GM21528 (cell line): ENCODE measurements around the gene TTYH3.

Experiments used
- ATAC-seq: cut with Tn5 transposase; IDR thresholded peaks from one replicate; pipeline ENCODE4 v1.9.1; 2021; ENCODE audit warnings: mild to moderate bottlenecking, moderate library complexity; ENCODE audit not compliant: unreplicated experiment, low FRiP score

The TTYH3 gene

DNA sequence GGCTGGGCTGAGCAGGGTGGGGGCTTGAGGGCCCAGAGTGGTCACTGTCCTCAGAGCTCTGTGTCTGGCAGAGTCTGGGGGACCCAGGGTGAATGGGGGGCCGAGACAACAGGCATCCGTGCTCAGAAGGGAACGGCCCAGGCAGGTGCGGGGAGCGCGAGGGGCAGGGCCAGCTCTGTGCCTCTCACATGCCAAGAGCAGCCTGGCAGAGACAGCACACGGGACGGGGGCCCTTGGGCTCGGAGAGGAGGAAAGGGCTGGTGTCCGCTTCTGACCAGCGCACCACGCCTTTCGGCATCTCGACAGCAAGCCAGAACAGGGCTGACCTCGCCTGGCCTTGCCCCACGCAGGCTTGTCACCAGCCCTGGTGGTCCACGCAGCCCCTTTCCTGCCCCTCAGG, 69.6 kb downstream of the TTYH3 start:
- ATAC-seq = no peak

DNA sequence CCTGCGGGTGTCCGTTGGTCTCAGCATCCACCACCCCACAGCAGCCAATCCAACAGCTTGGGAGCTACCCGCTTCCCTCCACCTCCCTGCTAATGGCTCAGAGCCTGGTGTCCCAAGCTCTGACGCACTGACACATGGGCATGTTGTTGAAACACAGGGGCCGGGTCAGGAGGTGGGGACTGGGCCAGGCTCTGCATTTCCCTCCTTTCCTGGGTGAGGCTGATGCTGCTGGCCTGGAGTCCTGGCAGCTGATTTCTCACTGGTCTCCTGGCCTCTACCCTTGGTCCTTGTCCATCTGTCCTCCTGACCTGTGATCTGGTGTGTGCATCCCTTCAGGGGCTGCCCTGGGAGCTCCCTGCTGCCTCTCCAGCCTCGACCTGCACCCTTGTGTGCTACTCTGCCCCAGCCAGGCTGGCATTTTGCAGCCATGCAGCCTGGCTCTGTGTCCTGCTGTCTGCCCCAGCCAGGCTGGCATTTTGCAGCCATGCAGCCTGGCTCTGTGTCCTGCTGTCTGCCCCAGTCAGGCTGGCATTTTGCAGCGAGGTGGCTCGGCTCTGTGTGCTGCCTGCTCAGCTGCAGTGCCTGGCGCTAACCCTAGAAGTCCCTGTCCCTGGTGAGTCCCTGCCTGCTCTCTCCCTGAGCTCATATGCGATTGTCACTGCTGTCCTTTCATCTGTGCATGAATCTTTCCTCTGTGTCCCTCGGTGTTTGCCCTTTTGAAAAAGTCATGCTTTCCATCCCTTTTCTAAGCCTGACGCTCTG, 70.2 kb downstream of the TTYH3 start:
- no peak for ATAC-seq

DNA sequence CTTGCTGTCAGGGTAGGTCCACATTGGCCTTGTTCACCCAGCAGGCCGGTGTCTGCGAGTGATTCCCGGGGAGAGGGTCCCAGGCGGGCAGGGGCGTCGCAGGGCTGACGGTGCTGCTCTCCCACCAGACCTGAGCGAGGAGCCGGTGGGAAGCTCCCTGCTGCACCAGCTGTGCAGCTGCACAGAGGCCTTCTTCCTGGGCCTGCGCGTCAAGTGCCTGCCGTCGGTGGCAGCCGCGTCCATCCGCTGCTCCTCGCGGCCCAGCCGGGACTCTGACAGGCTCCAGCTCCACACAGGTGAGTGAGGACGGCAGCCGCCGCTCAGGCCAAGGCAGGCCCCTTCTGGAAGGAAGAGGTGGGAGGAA, 70.8 kb downstream of the TTYH3 start:
- no peak for ATAC-seq

DNA sequence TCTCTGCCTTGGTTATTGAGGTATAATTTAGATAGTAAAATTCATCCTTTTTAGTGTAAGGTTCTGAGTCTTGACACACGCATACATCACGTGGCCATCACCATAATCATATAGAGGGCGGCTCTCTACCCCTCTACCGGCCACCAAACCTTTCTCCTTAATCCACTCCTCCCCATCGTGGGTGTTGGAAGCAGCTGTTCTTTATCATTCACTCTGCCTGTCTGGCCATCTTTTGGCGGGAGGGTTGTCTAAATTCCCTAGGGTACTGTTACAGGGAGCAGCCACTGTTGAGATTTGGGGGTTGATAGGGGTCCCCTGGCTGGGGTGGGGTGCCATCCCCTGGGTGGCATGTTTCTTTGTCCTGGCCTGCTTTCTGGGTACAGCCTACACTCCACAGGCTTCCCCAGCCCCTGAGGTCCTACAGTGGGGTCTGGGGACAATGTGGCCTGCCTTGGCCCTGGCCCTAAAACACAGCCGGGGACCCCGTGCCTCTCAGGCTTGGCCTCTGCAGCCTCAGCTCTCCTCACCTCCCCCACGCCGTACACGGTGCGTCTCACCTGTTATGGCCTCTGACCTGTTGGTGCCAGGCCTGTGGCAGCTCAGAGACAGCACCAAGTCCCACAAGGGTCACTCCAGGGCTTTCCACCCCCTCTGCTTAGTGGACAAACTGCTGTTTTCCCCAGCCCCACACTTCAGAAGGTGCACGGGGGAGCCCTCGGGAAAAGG, 73.7 kb downstream of the TTYH3 start:
- no peak for ATAC-seq

DNA sequence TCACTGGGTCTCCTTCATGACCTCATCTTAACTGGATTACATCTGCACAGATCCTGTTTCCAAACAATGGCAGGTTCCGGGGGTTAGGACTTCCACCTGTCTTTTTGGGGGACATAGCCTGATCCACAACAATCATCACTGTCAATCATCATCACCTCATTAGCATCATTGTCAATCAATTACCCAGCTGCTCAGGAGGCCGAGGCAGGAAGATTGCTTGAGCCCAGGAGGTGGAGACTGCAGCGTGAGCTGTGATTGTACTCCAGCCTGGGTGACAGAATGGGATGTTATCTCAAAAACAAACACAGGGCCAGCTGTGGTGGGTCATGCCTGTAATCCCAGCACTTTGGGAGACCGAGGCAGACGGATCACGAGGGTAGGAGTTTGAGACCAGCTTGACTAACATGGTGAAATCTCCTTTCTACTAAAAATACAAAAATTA, 74.9 kb downstream of the TTYH3 start:
- no peak for ATAC-seq

DNA sequence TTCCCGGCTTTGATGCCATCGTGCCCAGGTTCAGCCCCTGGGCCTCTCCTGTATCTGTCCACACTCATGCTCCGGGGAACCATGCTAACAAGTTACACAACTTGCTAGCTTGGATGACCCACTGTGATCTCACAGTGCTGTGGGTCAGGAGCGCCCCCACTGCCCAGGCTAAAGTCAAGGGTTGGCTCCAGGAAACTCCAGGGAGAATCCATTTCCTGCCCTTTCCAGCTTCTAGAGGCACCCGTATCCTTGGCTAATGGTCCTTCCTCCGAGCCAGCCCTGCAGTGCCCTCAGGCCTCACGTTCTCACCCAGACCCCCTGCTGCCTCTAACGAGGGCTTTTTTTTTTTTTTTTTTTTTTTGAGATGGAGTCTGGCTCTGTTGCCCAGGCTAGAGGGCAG, 75.7 kb downstream of the TTYH3 start:
- ATAC-seq = no peak

DNA sequence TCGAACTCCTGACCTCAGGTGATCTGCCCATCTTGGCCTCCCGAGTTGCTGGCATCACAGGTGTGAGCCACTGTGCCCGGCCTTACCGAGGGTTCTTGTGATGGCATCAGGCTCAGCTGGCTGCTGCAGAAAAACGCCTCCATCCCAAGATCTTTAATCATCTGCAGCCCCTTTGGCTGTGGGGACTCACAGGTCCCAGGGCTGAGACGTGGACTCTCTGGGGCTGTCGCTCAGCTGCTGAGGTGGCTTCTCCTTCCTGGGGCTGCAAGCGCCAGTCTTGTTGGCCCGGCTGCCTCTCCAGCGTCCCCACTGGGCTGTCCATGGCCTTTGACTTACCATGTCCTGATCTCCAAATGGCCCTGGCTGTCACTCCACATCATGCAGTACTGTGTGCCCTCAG, 76.3 kb downstream of the TTYH3 start:
- ATAC-seq = no peak

DNA sequence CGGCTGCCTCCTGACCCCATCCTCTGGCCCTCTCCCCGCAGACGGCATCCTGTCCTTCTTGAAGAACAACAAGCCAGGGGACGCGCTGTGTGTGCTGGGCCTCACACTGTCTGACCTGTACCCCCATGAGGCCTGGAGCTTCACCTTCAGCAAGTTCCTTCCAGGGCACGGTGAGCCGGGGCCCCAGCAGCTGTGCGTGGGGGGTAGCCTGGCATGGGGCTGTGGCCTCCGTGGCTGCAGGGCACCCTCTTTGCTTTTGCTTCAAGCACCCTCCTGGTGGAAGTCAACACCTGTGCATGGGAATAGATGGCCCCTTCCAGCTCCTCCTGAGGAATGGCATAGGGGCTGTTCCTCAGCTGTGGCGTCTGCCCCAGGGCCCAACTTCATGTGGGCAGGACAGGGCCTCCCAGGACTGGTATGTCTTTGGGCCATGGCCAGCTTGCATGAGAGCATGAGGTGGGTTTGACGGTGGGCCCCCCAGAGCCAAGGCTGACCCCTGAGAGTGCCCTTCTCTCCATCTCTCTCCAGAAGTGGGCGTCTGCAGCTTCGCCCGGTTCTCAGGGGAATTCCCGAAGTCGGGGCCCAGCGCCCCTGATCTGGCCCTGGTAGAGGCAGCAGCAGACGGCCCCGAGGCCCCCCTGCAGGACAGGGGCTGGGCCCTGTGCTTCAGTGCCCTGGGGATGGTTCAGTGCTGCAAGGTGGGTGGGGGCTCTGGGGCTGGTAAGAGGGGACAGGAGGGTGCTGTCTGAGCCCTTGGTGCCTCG, 76.9 kb downstream of the TTYH3 start:
- ATAC-seq = no peak

DNA sequence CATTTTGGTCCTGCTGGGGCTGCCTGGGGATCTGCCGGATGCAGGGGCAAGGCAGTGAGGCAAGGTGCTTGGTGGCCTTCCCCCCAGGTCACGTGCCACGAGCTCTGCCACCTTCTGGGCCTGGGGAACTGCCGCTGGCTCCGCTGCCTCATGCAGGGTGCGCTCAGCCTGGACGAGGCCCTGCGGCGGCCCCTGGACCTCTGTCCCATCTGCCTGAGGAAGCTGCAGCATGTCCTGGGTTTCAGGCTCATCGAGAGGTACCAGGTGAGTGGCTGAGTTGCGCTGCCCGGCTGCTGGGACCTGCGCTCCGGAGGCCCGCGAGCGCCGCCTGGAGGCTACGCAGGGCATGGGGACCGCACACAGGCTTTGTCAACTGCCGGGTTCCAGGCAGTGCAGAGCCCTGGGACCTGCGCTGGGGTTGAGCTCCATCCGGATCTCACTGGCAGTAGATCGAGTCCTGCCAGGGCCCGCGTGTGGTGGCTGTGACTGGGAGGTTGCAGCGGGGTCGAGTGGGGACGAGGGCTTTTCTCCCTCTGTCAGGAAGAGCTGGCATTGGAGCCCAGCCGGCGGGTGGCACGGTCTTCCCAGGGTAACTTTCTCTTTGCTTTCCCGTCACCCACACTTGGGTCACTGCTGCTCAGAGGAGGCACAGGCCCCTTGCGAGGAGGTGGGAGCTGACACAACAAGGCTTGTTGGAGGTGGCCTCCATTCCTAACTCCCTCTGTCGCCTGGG, 77.9 kb downstream of the TTYH3 start:
- ATAC-seq = peak; percentile 78

DNA sequence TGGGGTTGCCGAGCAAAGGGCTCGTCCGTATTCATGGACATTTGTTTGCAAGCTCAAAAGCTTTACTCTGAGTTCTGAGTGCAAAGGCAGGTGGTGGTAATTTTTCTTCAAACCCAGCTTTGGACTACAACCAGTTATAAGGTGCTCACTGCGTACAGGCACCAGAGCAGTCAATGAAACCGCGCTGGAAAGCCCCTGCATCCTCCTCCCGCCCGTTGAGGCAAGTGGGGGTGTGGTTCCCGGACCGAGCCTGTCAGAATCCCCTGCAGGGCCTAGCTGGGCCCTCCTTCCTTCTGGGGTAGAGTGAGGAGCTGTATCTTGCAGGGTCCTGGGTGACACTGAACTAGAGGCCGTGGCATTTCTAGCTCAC, 78.5 kb downstream of the TTYH3 start:
- ATAC-seq = peak; percentile 46

DNA sequence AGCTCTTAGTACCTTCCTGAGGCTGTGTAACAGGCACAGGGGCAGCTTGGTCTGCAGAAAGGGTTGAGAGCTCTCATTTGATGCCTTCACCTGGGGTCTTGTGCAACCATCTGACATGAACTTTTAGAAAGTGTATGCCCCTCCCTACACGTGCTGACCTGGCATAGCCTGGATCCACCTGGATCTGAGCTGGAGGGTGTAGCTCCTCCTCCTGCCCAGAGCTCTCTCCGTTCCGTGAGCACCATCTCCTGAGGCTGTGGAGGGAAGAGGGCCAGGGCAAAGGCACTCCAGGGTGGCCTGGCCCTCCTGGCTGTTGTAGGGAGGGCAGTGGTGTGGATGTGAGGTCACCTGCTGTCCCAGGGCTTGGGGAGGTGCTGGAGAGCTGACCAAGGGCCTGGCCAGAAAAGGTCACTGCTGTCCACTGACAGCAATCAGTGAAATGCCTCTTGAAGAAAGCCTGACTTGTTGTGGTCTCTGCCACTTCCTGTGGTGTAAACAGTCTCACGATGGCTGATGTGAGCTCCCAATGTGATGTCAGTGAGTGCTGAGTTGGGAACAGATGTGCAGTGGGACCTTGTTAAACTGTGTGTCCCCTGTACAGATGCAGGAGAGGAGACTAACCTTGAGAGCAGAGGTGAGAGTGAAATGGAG, 79.2 kb downstream of the TTYH3 start:
- no peak for ATAC-seq

DNA sequence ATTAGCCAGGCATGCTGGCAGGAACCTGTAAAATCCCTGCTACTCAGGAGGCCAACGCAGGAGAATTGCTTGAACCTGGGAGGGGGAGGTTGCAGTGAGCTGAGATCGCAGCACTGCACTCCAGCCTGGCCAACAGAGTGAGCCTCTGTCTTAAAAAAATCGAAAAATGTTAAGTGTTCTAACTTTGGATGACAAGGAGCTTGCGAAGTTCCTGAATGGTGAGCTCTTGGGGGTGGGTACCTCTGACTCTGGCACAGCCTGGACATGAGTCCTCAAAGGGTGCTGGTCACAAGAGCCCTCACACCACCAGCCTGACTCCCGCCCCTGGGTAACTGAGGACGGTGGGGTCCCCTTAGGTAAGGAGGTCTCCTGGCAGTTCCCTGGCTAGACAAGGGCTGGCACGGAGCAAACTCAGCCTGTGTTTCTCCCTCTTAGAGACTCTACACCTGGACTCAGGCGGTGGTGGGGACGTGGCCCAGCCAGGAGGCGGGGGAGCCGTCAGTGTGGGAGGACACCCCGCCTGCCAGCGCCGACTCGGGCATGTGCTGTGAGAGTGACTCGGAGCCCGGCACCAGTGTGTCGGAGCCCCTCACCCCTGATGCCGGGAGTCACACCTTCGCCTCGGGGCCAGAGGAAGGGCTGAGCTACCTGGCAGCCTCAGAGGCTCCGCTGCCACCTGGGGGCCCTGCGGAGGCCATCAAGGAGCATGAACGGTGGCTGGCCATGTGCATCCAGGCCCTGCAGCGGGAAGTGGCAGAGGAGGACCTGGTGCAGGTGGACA, 80.3 kb downstream of the TTYH3 start:
- ATAC-seq = no peak

DNA sequence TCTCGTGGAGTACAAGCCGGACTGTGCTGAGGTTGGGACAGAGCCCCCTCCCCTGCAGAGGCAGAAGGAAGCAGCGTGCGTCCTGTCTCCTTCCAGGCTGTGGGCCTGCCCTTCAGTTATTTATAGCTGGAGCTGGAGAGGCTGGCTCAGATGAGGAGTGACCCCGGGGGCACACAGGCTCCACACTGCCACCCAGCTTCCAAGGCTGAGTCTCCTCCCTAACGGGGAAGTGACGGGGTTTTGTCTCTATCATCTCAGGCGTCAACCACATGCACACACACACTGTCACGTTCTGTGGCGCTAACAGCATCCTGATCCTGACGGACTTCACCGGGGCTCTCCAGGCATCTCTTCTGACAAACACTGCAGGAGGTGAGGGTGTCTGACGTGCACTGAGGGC, 81.6 kb downstream of the TTYH3 start:
- ATAC-seq = no peak

DNA sequence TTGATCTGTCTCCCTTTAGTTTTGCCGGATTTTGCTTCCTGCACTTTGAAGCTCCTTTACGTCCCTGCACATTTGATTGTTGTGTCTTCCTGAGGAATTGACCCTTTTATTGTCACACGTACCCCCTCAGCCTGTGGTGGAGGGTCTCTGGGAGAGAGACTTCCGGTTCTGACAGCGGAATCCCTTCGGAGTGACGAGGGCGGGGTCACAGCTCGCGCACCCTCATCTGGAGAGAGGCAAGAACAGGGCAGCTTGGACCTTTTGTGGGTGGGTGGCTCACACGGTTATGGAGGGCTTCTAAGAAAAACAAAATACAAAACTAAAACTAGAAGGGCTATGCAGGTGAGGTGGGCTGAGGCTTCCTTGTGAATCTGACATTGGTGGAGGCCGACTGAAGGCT, 82.2 kb downstream of the TTYH3 start:
- no peak for ATAC-seq
